ENCODE data around the gene P2RY1.

The P2RY1 gene

GRCh38 chr3:152834776-152835600, at the start of gene P2RY1:
P2RY1 (plus strand) TSS chr3:152835131; CDS start chr3:152835783, 652 bp downstream.
- DNase-seq, result peak; percentile 6

- DNase-seq, result no peak
Observed at GRCh38 chr3:152786977-152787681, 47.8 kb upstream of the P2RY1 start.

GRCh38 chr3:152790651-152791387, 44.1 kb upstream of the P2RY1 start:
- no peak for DNase-seq

GRCh38 chr3:152793969-152794368, 41.0 kb upstream of the P2RY1 start:
- DNase-seq, result no peak

- DNase-seq, result no peak
Observed at GRCh38 chr3:152797751-152798432, 37.0 kb upstream of the P2RY1 start.

GRCh38 chr3:152811974-152812760, 22.8 kb upstream of the P2RY1 start:
- DNase-seq, result no peak

- no peak for DNase-seq
Observed at GRCh38 chr3:152817400-152817799, 17.5 kb upstream of the P2RY1 start.

GRCh38 chr3:152818027-152818426, 16.9 kb upstream of the P2RY1 start:
- DNase-seq, result no peak

- no peak for DNase-seq
Observed at GRCh38 chr3:152823173-152823572, 11.8 kb upstream of the P2RY1 start.

- no peak for DNase-seq
Observed at GRCh38 chr3:152823781-152824180, 11.2 kb upstream of the P2RY1 start.

GRCh38 chr3:152825566-152825965, 9.4 kb upstream of the P2RY1 start:
- no peak for DNase-seq

GRCh38 chr3:152826476-152826875, 8.5 kb upstream of the P2RY1 start:
- no peak for DNase-seq

- no peak for DNase-seq
Observed at GRCh38 chr3:152827313-152827712, 7.6 kb upstream of the P2RY1 start.

- DNase-seq, result no peak
Observed at GRCh38 chr3:152828075-152828840, 6.7 kb upstream of the P2RY1 start.

GRCh38 chr3:152830245-152830644, 4.7 kb upstream of the P2RY1 start:
- no peak for DNase-seq

- DNase-seq, result no peak
Observed at GRCh38 chr3:152832046-152832445, 2.9 kb upstream of the P2RY1 start.

GRCh38 chr3:152833089-152833488, 1.8 kb upstream of the P2RY1 start:
- DNase-seq, result no peak

- no peak for DNase-seq
Observed at GRCh38 chr3:152834191-152834775, 648 bp upstream of the P2RY1 start.

- peak; percentile 2 for DNase-seq
Observed at GRCh38 chr3:152835601-152836102, 721 bp downstream of the P2RY1 start.

GRCh38 chr3:152836269-152836668, 1.3 kb downstream of the P2RY1 start:
- no peak for DNase-seq

GRCh38 chr3:152839511-152839910, 4.6 kb downstream of the P2RY1 start:
- no peak for DNase-seq

Data from GOT3 (cell line).